IPS-20b (cell line): ENCODE data around the gene SORCS3.

Experiments used
- H3K27ac ChIP-seq: one replicate; pipeline ENCODE4 v1.5.1; 2013; ENCODE audit warnings: low read length
- H3K27me3 ChIP-seq: 2 replicates; pipeline ENCODE4 v1.6.1; 2013; ENCODE audit warnings: mild to moderate bottlenecking, low read length, inconsistent platforms; ENCODE audit not compliant: insufficient read depth
- H3K36me3 ChIP-seq: 2 replicates; pipeline ENCODE4 v1.6.1; 2013; ENCODE audit warnings: low read depth, mild to moderate bottlenecking, inconsistent platforms, low read length, moderate library complexity; ENCODE audit not compliant: insufficient read depth
- H3K4me1 ChIP-seq: 2 replicates; pipeline ENCODE4 v1.6.1; 2013; ENCODE audit warnings: mild to moderate bottlenecking, control low read depth, inconsistent platforms, low read length, moderate library complexity; ENCODE audit not compliant: insufficient read depth
- H3K4me3 ChIP-seq: 2 replicates; pipeline ENCODE4 v1.5.1; 2013; ENCODE audit warnings: mild to moderate bottlenecking, low read length, inconsistent platforms
- H3K9ac ChIP-seq: 2 replicates; pipeline ENCODE4 v1.6.1; 2013; ENCODE audit warnings: low read depth, mild to moderate bottlenecking, inconsistent platforms, low read length, moderate library complexity
- H3K9me3 ChIP-seq: 2 replicates; pipeline ENCODE4 v1.6.1; 2013; ENCODE audit warnings: mild to moderate bottlenecking, low read depth, low read length, inconsistent platforms; ENCODE audit not compliant: insufficient read depth

SORCS3 gene

GRCh38 chr10:104989880-104990279 lies 348.8 kb downstream of the SORCS3 start:
- Histone ChIP-seq H3K9me3 (no peaks in the 10 kb centered on the region), H3K27me3 (no peaks in the 10 kb centered on the region), H3K9ac (no peak overlapping the region), H3K36me3 (no peaks in the 10 kb centered on the region), H3K4me1 (peaks cover 6% of the 10 kb centered on the region; the same call in 1 of the 2 replicates), H3K4me3 (no peak overlapping the region), H3K27ac (no peak overlapping the region)

GRCh38 chr10:104993085-104993484 lies 352.0 kb downstream of the SORCS3 start:
- H3K4me3 ChIP-seq, result no peak overlapping the region
- H3K9ac ChIP-seq, result no peak overlapping the region
- H3K27ac ChIP-seq, result no peak overlapping the region
- H3K4me1 ChIP-seq, result peaks cover 6% of the 10 kb centered on the region; the same call in 1 of the 2 replicates
- H3K9me3 ChIP-seq, result no peaks in the 10 kb centered on the region
- no peaks in the 10 kb centered on the region for H3K27me3 ChIP-seq
- no peaks in the 10 kb centered on the region for H3K36me3 ChIP-seq

- H3K9ac ChIP-seq, result no peak overlapping the region
- no peak overlapping the region for H3K27ac ChIP-seq
- peaks cover 7% of the 10 kb centered on the region; the same call in 1 of the 2 replicates for H3K4me1 ChIP-seq
- H3K27me3 ChIP-seq, result no peaks in the 10 kb centered on the region
- H3K9me3 ChIP-seq, result no peaks in the 10 kb centered on the region
- H3K36me3 ChIP-seq, result no peaks in the 10 kb centered on the region
- no peak overlapping the region for H3K4me3 ChIP-seq
Observed at GRCh38 chr10:105001269-105001668, 360.2 kb downstream of the SORCS3 start.

- H3K27ac ChIP-seq, result no peak overlapping the region
- H3K9me3 ChIP-seq, result no peaks in the 10 kb centered on the region
- no peaks in the 10 kb centered on the region for H3K36me3 ChIP-seq
- no peaks in the 10 kb centered on the region for H3K4me1 ChIP-seq
- no peak overlapping the region for H3K4me3 ChIP-seq
- H3K27me3 ChIP-seq, result no peaks in the 10 kb centered on the region
- no peak overlapping the region for H3K9ac ChIP-seq
Observed at GRCh38 chr10:105010411-105011121, 369.5 kb downstream of the SORCS3 start.

- Histone ChIP-seq H3K9ac (no peak overlapping the region), H3K9me3 (no peaks in the 10 kb centered on the region), H3K27me3 (no peaks in the 10 kb centered on the region), H3K4me3 (no peak overlapping the region), H3K4me1 (no peaks in the 10 kb centered on the region), H3K27ac (no peak overlapping the region), H3K36me3 (no peaks in the 10 kb centered on the region)
Observed at GRCh38 chr10:105017116-105017515, 376.0 kb downstream of the SORCS3 start.

GRCh38 chr10:105017691-105018090 lies 376.6 kb downstream of the SORCS3 start:
- Histone ChIP-seq H3K36me3 (no peaks in the 10 kb centered on the region), H3K27ac (no peak overlapping the region), H3K4me3 (no peak overlapping the region), H3K27me3 (no peaks in the 10 kb centered on the region), H3K9ac (no peak overlapping the region), H3K9me3 (no peaks in the 10 kb centered on the region), H3K4me1 (no peaks in the 10 kb centered on the region)

GRCh38 chr10:105023211-105024111 lies 382.4 kb downstream of the SORCS3 start:
- Histone ChIP-seq H3K9me3 (no peaks in the 10 kb centered on the region), H3K36me3 (no peaks in the 10 kb centered on the region), H3K9ac (no peak overlapping the region)

GRCh38 chr10:105024184-105024583 lies 383.1 kb downstream of the SORCS3 start:
- Histone ChIP-seq H3K4me3 (peak overlapping the region; percentile 28; the same call in 1 of the 2 replicates), H3K9ac (no peak overlapping the region), H3K27ac (no peak overlapping the region), H3K9me3 (no peaks in the 10 kb centered on the region), H3K36me3 (no peaks in the 10 kb centered on the region), H3K27me3 (no peaks in the 10 kb centered on the region), H3K4me1 (peaks cover 24% of the 10 kb centered on the region; the same call in 1 of the 2 replicates)

More at GRCh38 chr10:105023211-105024111, 382.4 kb downstream of the SORCS3 start:
- H3K27me3 ChIP-seq, result no peaks in the 10 kb centered on the region
- H3K27ac ChIP-seq, result no peak overlapping the region
- peaks cover 24% of the 10 kb centered on the region; the same call in 1 of the 2 replicates for H3K4me1 ChIP-seq
- peak overlapping the region; percentile 28; the same call in 1 of the 2 replicates for H3K4me3 ChIP-seq

- no peak overlapping the region for H3K9ac ChIP-seq
Observed at GRCh38 chr10:105025092-105025491, 384.0 kb downstream of the SORCS3 start.

GRCh38 chr10:105026566-105026965 lies 385.5 kb downstream of the SORCS3 start:
- H3K9ac ChIP-seq, result no peak overlapping the region
- no peaks in the 10 kb centered on the region for H3K36me3 ChIP-seq
- H3K9me3 ChIP-seq, result no peaks in the 10 kb centered on the region
- no peak overlapping the region for H3K4me3 ChIP-seq
- no peak overlapping the region for H3K27ac ChIP-seq
- H3K4me1 ChIP-seq, result peaks cover 24% of the 10 kb centered on the region; the same call in 1 of the 2 replicates
- no peaks in the 10 kb centered on the region for H3K27me3 ChIP-seq

More at GRCh38 chr10:105025092-105025491, 384.0 kb downstream of the SORCS3 start:
- Histone ChIP-seq H3K4me3 (no peak overlapping the region), H3K27me3 (no peaks in the 10 kb centered on the region), H3K27ac (no peak overlapping the region), H3K4me1 (peaks cover 24% of the 10 kb centered on the region; the same call in 1 of the 2 replicates), H3K36me3 (no peaks in the 10 kb centered on the region), H3K9me3 (no peaks in the 10 kb centered on the region)

- Histone ChIP-seq H3K9ac (no peak overlapping the region), H3K4me1 (peaks cover 10% of the 10 kb centered on the region; the same call in 1 of the 2 replicates), H3K9me3 (no peaks in the 10 kb centered on the region), H3K27ac (no peak overlapping the region), H3K4me3 (no peak overlapping the region), H3K36me3 (no peaks in the 10 kb centered on the region), H3K27me3 (no peaks in the 10 kb centered on the region)
Observed at GRCh38 chr10:105029286-105029685, 388.2 kb downstream of the SORCS3 start.
